A204.1 (cell line): Measurements from ENCODE around the gene KIAA0586.

Experiments used
- FAIRE-seq: peaks from 2 replicates; lab custom pipeline; 2012; peaks lifted over from hg19 to GRCh38; lab: Jason Lieb, UNC

KIAA0586 gene

GRCh38 chr14:58598028-58598803 is 170.7 kb downstream of the KIAA0586 start:
- no peak for FAIRE-seq

- FAIRE-seq: no peak
Observed at GRCh38 chr14:58598804-58599525, 171.4 kb downstream of the KIAA0586 start.

DNA sequence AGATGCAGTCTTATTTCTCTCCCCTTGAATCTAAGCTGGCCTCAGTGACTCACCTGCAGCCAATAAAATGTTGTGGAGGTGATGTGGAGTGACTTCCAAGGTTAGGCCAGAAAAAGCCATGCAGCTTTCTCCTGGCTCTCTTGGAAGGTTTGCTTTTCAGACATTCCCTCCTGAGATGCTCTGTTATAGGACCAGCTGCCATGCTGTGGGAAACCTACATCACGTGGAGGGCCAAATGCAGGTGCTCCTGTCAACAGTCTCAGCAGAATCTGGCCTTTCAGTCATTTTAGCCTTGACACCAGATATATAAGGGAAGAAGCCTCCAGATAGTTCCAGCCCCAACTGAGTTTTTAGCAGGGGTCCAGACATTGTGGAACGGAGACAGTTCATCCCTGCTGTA is 172.2 kb downstream of the KIAA0586 start:
- no peak for FAIRE-seq
